Anterior cingulate cortex (tissue), 58 donors: ENCODE results near the gene CAPN10.

ENCODE experiments used
- DNase-seq, 58 donors: peaks; one replicate each; lab custom pipeline; 2025; lab: John Stamatoyannopoulos, UW

CAPN10 gene

DNA sequence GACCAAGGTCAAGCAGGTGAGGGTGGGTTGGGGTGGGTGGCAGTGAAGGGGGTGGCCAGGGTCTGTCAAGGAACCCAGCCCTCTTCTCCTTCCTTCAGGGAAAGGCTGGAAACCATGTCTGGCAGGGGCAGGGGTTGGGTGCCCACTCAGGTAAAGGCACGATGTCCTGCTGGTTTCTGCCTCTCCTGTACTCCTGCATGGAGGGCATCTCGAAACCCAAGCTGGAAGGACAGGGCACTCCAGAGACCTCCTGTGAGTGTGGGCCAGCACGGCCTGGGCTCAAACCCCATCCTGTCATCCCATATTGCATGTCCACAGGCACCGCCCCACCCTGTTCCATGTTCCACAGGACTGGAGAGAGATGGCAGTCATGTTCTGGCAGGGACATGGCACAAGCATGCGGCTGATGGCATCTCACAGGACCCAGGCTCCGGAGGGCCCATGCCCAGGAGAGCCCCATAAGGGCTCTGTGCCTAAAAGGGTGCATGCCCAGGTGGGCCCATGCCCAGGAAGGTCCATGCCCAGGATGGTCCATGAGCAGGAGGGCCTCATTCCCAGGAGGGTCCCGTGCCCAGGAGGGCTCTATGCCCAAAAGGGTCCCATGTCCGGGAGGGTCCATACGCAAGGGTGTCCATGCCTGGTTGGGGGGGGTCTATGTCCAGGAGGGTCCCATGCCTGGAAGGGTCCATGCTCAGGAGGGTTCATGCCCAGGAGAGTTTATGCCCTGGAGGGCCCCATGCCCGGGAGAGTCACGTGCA is 45.2 kb downstream of the CAPN10 start:
- DNase-seq: no peak

DNA sequence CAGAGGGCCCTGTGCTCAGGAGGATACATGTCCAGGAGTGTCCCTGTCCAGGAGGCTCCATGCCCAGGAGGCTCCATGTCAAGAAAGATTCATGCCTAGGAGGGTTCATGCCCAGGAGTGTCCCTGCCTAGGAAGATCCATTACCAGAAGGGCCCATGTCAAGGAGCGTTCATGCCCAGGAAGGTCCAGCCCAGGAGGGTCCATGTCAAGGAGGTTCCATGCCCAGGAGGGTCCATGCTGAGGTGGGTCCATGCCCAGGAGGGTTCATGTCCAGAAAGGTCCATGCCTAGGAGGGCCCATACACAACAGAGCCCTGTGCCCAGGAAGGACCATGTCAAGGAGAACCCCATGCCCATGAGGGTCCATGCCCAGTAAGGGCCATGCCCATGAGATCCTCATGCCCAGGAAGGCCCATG is 45.8 kb downstream of the CAPN10 start:
- no peak for DNase-seq

DNA sequence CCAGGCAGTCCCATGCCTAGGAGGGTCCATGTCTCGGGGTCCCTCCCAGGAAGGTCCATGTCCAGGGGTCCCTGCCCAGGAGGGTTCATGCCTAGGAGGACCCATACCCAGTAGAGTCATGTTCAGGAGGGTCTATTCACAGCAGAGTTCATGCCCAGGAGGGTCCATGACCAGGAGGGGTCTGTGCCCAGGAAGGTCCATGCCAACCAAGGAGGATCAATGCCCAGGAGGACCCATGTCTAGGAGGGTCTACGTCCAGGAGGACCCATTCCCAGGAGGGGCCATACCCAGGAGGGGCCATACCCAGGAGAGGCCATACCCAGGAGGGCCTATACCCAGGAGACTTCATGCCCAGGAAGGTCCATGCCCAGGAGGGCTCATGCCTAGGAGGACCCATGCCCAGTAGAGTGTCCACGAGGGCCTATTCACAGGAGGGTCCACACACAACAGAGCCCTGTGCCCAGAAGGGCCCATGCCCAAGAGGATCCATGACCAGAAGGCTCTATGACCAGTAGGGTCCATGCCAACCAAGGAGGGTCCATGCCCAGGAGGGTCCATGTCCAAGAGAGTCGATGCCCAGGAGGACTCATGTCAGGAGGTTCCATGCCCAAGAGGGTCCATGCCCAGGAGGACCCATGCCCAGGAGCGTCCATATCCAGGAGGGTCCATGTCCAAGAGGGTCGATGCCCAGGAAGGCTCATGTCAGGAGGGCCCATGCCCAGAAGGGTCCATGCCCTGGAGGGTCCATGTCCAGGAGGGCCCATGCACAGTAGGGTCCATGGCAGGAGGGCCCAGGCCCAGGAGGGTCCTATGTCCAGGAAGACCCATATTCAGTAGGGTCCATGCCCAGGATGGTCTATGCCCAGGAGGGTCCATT is 48.8 kb downstream of the CAPN10 start:
- no peak for DNase-seq

DNA sequence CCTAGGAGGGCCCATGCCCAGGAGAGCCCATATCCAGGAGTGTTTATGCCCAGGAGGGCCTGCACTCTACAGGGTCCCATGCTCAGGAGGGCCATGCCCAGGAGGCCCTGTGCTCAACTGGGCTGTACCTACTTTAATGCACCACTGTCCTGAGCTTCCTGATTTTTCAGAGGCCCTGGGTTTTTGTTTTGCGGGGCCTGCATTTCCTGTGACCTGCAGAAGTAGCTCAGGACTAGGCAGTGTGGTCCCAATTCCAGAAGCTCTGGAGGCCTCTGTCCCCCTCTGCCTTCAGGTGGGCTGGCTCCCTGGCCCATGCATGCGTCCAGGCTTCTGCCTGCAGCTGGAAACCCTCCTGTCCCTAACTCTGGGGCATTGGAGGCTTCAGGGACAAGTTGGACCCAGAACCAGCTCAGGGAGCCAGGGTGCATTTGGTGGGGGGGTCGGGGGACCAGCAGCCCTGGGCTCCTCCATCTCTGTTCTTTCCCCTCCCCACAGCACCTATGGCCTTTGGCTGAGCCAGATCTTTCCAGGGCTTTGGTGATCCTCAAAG is 49.5 kb downstream of the CAPN10 start:
- DNase-seq: no peak

DNA sequence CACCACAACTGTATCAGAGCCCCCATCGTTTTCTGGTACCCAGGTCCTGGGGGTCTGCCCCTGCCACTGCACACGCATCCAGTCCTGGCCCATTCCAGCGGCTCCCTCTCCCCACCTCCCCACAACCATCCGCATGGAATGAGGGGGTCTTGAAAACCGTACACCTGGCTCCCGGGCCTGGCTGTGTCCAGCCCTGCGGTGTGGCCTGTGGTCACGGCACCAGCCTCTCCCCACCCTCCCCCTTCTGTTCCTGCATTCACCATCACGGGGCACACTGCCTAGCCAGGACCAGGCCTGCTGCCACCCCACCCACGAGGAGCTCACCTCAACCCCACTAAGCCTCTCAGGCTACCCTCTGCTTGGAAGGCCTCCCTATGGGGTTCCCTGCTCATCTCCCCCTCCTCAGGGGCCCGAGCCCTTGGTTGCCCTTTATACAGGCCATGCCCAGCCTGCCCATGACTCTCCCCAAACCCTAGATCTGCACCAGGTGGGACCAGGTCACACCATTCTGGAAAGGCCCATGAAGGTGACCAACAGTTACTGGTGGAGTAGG is 50.1 kb downstream of the CAPN10 start:
- DNase-seq: no peak

DNA sequence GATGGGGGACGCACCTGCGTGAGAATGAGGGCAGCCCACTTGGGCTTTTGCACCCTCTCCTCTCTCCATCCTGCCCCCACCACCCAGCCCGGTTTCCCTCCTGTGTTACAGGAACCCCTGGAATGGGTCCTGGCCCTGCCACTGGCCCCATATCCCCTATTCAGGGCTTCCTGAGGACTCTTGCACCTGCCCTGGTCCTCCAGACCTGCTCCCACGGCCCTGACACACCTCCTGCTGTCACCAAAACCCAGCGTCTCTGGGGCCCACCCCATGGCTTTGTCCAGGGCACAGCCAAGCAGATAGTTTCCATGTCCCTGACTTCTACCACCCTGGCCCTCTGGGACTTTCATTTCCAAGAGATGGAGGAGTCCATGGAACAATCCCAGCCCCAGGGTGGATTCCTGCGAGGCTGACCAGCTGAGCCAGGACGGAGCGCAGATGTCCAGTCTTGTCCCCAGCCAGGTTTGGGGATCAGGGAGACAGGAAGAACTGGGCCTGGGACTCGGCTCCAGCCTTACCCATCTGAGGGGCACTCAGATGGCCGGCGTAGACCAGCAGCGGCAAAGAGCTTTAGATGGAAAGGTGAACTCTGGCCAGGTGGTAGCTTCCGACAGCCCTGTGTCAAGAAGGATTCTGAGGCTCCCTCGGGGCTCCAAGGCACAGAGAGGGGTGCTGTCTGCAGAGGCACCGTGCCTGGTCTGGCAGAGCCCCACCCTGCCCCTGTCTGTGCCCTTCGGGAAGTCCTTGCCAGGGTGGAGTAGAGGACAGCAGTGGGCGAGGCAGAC is 50.8 kb downstream of the CAPN10 start:
- no peak for DNase-seq

DNA sequence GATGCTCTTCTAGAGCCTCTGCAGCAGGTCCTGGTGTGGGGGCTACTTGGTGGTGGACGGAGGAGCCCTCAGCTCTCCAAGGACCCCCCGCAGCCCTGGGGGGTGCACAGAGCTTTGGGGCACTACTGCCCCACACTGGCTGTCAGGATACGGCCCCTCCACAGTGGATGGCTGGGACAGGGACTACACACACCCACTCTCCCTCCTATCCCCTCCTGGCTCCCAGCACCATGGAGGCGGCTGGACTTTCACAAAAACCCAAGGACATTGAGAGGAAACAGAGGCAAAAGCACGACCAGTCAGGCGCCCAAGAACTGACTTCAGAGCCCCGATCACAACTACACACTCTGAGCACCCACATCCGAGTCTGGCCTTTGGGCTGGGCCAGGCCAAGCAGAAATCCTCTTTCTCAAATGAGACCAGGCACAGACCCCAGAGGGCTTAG is 51.4 kb downstream of the CAPN10 start:
- no peak for DNase-seq

DNA sequence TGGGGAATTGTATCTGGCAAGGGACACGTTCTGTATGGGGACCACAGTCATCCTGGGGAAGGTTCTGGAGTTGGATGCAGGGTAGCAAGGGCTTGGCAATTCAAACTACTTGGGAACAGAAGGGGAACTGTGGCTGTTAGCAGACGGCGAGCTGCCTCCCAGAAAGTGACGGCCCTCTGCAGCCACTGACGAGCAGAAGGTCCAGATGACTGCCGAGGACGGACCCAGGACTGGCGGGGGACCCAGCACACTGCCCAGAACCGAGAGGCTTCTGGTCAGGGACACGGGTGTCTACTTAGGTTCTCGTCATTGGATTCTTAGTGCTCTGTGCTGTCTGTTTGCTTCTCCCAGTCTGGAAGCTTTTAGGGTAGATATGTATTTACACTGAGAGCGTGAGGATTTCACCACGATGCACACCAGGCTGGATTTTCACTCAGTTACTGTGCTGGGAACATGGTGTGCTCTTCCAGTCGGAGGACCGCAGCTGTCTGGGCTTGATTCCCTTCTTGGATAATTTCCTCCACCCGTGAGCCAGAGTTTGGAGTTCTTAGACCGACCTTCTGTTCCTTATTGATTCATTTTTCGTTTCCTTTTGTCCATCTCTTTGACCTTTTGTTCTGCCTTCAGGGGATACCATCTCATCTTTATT is 52.1 kb downstream of the CAPN10 start:
- no peak for DNase-seq

DNA sequence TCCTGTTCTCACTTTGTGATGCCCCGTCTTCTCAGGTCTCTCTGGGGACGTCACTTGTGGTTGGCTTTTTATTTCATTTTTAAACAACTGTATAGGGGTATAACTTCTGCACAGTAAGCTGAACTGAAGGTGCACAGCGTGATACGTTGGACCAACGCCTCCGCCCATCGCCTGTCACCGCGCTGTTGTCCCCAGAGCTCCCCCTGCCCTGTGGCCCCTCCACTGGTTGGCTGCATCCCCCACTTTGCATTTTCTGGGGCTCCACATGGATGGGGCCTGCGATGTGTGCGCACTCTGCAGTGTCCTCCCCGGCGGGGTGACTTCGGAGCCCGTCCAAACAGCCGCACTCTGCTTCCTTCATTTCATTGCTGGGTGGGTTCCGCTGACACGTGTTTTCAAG is 53.0 kb downstream of the CAPN10 start:
- DNase-seq: no peak

DNA sequence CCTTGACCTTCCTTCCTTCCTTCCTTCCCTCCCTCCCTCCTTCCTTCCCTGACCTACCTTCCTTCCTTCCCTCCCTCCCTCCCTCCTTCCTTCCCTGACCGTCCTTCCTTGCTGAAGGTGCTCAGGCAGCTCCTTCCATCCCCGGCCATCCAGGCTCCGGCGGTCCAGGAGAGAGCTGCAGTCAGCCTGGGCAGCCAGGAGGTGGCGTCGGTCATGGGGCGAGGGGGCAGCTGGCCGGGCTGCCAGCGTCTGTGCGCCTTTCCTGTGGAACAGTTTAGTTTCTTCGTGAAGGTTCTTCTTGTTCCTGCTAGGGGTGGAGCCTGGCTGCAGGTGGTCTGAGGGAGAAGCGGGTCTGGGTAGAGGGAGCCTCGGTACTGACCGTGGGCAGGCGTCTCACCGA is 54.4 kb downstream of the CAPN10 start:
- DNase-seq: no peak

DNA sequence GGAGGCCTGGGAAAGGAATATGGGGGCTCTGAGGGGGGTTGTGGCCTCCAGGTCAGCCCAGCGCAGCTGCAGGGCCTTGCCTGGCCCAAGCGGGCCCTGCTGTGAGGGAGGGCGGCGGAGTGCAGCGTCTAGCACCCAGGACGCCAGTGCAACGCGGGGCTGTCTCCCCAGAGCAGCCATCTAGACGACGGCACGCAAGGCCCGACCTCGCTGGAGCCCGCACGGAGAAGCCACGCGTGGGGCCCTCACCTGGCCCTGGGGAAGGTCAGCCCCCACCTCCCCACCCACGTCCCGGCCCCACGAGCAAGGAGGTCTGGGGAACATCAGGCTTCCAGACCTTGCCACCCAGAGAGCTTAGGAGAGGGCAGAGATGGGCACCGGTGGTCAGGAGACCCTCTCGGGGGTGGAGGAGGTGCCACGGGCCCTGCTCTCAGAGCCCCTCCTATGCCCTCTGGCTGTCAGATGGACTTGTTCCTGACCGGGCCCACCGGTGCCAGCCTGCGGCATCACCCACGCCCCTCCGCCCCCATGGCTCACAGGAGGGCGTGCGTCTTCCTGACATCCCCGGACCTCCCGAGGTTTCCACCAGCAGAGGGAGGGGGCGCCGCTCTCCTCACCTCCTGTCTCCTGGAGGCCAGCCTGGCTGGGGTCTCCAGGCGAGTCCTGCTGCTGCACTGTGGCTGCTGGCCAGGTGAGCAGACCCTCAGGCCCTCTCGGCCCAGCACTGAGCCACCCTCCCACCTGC is 55.7 kb downstream of the CAPN10 start:
- no peak for DNase-seq

DNA sequence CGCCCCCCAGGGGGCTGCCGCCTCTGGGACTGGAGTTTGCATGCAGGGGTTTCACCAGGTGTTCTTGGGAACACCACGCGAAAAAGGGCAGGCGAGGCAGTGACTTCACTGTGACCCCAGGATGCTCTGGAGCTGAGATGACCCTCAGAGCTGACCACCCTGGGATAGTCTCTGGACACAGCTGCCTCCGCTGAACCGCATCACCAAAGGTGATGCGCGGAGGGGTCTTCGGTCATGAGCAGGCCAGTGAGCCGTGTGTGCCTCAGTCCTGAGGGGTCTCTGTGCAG is 56.2 kb downstream of the CAPN10 start:
- no peak for DNase-seq

DNA sequence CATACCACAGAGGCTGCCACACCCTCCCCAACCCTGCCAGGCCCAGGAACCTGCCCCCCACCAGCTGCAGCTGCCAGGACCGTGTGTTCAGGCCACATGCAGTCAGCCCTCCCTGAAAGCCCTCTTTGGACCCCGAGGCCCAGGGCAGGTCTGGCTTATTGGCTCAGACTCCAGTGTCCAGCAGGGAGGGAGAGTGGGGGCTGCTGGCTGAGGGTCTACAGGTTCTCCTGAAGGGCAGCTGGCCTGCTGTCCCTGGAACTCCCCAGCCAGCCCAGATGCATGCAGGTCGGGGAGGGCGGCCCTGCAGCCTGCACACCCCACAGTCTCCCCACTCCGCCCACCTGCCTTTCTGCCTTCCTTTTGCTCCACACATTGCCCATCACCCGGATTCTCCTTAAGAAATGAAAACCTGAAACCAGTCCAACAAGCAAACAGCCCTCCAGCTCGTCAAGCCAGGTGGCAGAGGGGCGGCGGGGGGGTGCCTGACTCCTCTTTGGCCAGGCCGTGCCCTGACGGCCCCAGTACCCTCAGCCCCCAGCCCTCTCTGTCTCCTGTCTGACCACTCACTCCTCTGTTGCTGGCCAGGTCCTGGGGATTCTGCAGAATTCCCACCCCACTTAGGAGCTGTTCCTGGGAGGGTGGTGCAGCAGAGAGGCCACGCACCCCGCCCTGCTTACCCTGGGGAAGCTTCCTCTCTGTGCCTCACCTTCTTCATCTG is 56.7 kb downstream of the CAPN10 start:
- no peak for DNase-seq

DNA sequence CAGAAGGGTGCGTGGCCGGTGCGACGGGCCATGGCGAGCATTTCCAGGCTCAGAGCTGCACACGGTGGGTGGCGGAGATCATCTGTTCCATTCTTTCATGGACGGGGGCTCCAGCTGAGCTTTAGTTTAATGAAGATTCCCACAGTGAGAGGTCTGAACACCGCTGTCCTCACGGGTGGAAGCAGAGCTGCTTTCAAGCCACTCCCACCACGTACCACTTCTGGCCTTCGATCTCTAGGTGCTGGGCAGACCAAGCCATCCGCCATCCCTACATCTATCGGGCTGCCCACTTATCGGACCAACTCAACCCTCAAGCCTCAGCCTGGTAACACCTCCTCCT is 57.2 kb downstream of the CAPN10 start:
- DNase-seq: no peak

DNA sequence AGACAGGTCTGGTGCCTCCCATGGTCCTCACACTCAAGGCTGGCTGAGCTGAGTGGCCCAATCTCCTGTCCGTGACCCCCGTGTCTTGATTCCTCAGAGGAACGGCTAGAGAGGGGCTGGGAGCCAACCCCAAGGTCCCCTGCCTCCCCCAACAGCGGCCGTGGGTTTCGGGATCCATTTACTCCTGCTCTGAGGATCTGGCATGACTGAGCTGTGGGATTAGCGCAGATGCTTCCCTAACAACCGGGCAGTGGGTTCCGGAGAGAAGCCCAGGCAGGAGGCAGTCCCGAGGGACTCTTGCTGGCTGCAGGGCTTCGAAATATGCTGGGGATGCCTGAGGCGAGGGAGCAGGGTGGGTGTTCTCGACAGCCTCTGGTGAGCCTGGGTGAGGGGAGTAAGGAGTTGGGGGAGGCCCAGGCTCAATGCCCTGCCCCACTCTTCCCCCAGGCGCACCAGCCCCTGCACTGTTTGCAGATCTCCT is 57.7 kb downstream of the CAPN10 start:
- no peak for DNase-seq

DNA sequence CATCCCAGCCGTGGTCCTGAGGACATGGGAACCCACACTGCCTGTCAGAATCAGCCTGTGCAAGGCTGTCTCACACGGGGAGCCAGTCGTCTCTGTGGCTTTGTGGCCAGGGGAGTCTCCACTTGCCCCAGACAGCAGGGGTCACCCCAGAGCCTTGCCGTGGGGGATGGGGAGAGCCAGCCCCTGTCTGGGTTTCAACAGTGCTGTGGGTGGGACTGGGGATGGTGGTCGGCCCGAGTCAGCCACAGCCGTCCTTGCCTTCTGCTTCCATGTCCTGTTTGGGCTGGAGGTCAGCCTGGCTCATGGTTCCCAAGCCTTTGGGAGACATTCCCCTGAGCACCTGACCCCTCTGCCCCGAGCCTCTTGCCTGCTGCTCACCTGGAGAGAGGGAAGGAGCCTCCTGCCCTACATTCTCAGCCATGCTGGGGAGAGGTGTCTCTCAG is 58.3 kb downstream of the CAPN10 start:
- DNase-seq: no peak

DNA sequence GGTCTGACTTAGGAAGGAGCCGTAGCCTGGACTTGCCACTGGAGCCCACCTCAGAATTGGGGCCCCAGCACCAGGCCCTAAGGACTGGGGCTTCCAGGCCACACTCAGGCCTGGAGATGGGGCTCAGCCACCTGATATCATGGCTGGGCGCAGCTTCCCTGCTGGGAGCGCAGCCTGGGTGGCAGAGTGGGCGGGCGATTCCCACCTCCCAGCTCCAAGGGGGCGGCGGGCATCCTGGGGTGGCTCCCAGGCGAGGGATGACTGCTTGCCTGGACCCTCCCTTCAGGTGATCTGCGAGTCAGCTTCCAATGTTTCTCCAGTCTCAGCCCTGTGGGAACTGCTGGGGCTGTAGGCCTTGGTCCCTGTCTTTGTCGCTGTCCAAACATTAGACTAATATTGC is 58.8 kb downstream of the CAPN10 start:
- DNase-seq: no peak

DNA sequence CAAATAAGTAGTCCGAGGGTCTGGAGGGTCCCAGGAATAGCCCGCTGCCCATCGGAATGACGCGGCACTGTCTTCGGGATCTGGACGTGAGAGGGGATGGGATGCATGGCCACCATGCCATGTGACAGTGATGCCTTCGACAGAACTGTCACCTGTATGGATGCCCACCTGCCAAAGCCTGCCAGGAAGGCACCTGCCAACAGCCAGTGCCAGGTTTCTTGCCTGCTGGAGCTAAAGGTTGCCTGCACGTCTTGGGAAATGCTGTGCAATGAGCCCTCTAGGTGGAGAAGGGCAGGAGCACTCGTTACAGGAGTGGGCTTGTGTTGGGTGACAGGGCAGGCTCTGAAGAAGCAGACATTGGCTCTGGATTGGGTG is 59.3 kb downstream of the CAPN10 start:
- no peak for DNase-seq
